ENCODE data around the gene FIGN.

FIGN gene

DNA sequence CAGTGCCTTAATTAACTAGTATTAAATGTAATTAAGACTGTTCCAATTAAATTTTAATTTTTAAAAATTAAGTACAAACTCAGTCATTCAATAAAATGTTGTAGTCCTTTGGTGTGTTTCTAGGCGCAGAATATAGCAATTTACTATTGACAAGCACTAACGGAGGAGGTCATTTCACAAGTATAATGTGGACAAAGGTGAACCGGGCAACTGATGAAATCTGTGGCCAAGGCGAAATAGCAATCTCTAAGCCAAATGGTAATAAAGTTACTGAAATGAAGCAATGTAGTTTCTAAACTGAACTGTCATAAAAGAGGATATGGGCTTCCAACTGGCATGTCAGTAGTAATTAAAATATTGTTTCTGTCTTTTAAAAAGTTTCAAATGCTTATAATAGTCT lies 27.5 kb downstream of the FIGN start:
- DNase-seq (ENCODE audit: low spot score), result no peak

DNA sequence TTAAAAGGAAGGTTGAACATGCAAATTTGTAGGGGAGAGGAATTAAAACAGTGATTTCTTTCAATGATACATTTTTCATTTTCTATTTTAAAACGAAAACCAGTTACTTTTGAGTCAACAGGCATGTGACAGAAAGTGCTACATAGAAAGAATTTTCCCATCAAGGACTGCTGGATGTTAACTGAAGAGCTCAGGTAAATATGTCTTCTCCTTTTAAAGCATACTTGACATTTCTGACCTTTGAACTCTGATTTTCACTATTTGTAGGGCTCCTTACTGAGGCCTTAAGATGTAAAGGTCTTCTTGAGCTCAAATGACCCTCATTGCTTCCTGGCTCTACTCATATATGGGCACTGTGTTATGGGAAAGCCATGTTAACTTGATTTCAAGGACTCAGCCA lies 32.4 kb downstream of the FIGN start:
- no peak for DNase-seq (ENCODE audit: low spot score)

DNA sequence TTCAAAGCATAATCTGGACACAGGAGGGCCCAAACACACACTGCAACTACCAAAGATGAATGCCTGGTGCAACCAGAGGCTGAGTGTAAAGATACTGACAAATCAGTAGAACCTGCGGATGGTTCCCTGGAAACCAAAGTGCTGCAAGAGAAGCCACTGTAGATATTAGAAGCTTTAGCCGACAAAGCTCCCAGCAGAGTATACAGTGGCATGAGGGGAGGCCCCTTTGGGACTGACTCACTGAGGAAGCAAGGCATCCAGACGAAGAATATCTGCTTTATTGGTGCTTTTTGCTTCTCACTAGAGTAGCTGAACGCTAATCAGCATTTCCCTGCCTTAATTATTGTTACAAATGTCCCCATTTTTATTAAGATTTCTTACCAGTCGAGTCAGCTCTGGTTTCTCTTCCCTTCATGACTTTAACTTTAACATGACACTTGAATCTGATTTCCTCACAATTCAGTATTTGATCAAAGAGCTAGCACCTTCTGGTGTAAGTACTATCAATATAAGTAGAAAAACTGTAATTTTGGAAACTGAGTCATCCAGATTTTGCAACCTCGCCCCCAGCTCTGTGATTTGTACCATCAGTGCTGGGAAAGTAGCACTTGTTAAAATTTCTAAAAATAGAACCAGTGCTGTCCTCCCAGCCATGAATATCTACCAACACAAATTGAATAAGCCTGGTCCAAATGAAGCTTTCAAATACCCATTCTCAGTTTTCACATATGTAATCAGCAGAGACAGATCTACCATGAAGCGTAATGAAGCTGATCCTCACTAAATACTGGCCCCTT lies 34.2 kb downstream of the FIGN start:
- no peak for DNase-seq (ENCODE audit: low spot score)

DNA sequence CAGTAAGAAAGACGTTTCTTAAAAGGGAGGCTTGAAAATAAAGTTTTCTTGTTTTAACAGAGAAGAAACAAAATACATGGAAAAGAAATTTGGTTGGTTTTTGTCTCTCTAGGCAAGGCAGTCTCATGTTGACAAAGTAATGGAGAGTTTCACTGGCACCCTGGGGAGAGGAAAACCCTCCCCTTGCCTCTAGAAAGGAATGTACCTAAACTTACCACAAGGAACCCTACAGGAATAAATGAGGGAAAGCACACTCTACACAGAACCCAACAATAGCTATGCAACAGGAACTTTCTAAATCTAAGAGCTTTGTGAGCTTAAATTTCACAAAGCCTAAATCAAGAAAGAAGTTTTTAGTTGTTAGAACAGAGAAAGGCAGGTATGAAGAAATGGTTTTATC lies 37.0 kb downstream of the FIGN start:
- DNase-seq (ENCODE audit: low spot score), result no peak

DNA sequence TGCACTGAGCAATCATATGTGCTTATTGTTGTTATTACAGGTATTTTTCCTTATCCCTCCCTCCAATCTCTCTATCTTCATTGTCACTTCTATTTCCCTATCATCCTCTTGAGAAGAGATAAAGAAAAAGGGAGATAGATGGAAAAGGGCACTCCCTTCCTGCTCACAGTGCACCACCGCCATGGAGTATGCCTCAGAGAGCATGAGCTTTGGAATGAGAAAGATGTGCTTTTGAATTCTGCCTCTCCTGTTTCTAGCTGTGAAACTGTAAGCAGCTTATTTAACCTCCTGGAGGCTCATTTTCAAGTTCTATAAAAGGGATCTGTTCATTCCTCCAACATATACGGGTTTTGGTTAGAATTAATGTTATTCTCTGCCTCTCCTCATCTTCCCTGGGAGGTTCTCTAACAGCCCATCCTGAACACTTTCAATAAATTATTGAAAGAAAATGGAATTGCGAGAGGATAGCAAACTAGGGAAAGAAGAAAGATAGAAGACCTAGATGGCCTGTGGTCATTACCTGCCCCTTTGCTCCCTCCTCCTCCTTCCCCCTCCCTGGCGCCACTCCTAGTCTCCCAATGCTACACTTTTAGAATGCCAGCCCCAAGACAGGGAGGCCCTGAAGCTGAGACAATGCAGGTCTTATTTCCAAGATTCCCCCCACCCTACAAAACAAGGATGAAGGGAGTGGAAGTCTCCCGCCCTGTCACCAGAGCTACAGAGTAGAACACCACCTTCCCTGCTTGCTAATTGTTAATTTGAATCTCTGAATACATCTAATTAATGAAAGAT lies 37.8 kb downstream of the FIGN start:
- DNase-seq (ENCODE audit: low spot score), result no peak

DNA sequence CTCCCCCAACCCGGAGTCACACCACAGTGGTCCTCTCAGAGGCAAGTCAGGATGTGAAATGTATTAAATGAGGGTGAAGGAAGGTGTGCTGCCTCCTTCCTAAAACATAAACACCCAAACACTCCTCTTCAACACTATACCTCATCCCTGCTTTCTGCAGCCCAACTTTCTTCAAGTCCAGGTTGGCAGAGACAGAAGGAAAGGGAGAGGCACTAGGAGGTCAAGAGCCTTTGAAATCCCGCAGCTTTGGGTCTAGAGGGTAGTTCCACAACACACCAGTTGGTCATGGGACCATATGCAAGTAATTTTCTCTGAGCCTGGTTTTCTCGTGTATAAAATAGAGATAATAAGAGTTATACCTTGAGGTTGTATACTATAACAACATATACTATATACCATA lies 38.4 kb downstream of the FIGN start:
- no peak for DNase-seq (ENCODE audit: low spot score)

DNA sequence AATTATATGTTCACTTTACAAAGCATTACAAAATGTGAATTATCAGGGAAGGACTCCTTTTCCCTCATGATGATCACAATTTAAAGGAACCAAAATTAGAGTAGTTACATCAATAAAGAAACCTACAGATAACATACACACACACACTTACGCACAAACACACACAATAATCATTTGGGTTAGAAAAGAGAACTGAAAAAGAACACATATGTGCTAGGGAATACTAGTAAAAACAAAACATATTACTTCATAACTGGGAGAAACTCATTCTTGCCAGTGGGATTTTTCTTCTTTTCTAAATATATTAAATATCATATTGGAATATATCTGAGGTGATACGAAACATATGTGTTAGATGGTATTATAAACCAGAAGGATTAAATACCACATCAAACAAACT lies 42.3 kb downstream of the FIGN start:
- DNase-seq (ENCODE audit: low spot score), result no peak

DNA sequence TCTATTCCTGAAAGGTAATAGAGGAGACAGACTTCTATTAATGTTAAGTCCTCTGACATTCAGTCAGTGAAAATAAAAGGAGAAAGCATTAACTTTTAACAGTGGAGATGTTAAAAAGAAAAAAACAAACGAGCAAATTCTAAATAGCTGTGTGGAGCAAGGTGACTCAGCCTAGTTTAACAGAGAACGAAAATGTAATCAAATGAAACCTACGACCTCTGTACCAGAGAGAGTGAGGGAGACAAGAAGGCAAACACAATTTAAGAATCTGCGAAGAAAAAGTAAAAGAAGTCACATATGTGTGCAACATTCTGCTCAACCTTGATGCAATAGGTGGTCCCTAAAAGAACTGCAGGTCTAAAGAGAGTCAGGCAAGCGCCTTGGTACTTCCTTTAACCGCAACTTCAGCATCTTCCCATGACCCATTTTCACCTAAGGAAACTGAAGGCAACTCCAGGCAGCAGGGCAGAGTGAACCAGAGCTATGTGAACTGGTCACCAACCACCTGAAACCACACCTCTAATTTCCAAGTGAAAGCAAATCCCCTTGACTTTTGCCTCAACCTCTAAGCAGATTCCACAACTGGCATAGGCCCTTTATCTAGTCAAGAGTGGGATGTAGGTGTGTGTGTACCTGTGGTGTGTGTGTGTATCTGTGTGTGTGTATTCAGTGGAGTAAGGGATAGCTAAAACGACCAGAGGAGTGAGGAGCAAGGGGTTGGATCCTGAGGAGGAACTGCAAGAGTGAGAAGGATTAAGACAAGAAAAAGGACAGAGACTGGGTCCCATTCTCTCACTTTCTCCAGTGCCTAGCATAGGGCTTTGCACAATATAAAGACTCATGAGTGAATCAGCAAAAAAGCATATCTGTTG lies 43.0 kb downstream of the FIGN start:
- no peak for DNase-seq (ENCODE audit: low spot score)

DNA sequence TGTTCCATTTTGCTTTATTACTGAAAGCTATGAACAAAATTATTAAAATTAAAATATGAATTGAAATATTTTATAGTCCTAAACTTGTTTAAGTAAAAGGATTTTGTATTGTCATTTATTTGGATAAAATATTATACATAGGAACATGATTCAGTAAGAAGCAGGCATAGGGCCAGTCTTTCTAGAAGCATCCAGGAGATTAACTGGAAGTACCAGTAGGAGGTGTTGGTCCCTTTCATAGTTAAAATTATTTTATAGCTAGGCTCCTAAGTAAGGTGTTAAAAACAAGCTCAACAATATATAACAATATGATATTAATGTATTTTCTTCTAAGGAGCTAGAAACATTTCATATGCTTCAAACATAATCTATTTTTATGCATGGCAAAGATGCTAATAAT lies 43.7 kb downstream of the FIGN start:
- DNase-seq (ENCODE audit: low spot score), result no peak

DNA sequence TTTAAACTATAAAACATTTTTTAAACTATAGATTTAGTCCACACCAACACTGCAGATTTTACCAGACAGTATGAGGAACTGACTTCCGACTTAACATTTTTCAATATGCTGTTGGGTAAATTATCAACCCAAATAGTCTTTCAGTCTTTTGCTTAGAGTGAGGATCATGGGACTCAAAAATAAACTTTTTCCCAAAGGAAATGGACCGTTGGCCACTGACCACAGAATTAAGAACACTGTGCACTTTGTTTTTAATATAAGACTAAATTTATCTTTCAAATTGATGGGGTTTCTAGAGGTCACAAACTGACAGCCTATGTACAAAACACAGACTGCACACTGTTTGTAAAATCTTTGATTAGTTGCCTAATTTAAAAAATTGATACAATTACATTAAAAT lies 44.9 kb downstream of the FIGN start:
- DNase-seq (ENCODE audit: low spot score), result no peak

DNA sequence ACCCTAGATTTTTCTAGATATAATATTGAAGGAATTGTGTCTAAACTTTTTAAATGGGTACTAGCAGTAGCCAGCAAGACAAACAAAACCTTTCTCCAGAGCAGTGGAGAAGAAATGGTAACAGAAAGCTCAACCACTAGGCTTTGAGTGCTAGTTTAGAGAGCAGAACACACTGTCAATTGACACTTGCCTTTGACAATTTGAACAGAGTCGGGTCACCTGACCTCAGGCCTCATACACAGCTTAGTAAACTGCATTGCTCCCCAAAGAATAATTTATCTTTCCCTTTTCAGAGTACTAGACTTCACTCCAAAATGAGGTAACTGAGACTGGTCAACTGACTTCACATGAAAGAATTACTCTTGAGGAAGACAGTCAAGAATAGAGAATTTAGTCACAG lies 48.6 kb downstream of the FIGN start:
- DNase-seq (ENCODE audit: low spot score), result no peak

DNA sequence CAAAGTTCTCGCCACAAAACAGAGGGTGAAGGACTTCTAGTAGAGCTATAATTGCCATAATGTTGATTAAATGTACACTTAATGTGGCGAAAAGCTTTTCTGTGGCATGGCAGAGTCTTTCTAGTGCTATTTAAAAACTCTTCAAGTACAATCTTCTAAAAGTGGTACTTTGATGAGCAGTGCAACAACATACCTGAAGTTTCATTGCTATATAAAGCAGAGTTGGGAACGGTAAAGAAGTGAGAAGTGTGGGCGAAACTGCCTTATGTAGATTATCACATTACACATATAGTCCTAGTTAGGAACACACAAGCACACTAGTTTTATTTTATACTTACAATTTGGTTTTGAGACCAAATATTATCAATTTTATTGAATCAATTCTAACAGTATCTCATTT lies 49.5 kb downstream of the FIGN start:
- no peak for DNase-seq (ENCODE audit: low spot score)

DNA sequence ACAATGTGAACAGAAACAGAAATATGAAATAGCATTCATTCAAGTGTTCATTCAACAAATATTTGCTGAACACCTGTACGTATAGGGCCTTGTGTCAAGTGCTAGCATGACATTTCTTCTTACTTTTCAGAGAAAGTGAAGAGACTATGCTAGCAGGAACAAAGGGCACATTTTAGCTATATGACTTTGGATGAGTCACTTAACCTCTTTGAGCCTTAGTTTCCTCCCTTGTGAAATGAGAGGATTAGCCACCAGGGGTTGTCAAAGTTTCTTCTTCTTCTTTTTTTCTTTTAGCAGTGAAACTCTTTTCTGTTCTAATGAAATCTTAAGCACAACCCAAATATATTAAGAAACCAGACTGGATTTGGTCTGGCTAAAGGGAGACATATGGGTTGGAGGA lies 53.1 kb downstream of the FIGN start:
- peak; percentile 39 for DNase-seq (ENCODE audit: low spot score)

DNA sequence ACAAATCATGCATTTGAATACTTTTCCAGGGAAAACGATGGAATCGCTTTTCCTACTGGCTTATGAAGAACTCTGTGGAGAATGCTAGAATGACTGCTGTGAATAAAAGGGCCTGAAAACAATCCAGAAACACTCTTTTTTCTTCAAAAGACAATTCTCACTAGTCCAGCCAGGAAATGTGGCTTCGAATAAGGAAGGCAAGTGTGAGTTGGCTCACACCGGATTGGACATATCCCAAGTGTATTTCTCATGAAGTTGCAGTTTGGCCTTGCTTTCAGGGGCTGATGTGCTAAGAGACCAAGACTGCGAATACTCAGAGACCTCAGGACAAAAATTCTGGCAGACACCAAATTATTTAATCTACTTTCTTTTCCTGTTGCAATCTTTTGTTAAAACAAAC lies 54.1 kb downstream of the FIGN start:
- DNase-seq (ENCODE audit: low spot score), result no peak

DNA sequence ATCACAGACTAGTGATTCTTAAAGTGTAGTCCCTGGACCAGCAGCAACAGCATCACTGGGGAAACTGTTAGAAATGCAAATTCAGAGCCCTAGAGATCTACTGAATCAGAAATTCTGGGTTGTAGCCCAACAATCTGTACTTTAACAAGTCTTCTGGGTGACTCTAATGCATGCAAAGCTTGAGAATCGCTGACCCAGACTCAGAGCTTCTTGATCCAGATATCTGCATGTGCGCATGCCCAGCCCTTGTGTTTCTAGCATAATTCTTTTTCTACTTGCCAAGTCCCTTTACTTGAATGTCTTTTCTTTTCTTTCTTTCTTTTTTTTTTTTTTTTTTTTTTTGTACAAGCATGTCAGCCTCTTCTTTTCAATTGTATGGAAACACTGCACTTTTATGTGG lies 60.4 kb downstream of the FIGN start:
- no peak for DNase-seq (ENCODE audit: low spot score)

DNA sequence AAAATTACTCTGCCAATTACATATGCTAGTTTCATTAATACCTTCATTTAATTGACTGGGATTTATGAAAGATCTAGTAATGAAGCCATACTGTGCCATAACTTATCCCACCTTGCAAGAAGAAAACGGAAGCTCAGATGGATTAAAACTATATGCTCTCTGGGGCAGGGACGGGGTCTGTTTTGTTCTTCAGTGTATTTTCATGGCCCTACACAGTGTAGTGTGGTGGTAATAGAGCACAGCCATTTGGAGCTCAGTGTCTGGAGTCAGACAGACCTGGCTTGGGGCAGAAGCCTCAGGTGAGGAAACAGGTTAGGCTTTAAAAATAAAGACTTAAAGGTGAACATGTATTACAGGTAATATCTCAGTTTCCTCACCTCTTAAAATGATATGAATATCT lies 62.3 kb downstream of the FIGN start:
- DNase-seq (ENCODE audit: low spot score), result no peak

DNA sequence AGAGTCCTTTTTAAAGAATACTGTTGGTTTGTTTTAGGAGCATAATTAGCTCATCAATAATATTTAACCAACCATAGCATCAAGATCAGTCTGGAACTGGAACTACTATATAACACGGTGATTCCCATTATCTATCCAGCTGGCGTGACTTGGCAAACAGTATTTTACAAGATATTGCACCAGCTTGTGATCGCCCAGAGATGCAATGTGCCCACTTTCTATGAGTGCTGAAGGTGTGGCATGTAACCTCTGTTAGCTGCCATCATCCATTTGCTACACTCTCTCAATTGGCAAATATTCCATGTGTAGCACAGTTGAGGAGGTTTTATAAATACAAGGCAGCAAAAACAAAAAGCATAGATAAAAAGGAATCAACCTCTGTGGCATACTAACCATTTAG lies 64.9 kb downstream of the FIGN start:
- no peak for DNase-seq (ENCODE audit: low spot score)

DNA sequence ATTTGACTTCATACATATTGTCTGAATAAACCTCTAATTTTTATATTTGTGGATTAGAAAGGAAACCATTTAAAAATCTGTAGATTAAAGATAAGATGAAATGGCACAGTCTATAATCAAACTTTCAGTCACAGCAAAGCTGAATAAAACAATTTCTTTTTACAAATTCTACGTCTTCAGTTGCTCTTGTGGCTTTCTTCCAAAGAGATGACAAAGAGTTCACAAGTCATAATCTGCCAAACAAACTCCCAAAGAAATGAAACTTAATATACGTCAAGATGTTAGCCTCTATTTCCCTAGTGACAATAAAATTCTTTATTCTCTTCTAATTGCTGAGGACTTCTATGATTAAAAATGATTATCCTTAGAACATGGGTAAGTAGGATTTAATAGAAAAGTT lies 66.3 kb downstream of the FIGN start:
- no peak for DNase-seq (ENCODE audit: low spot score)

DNA sequence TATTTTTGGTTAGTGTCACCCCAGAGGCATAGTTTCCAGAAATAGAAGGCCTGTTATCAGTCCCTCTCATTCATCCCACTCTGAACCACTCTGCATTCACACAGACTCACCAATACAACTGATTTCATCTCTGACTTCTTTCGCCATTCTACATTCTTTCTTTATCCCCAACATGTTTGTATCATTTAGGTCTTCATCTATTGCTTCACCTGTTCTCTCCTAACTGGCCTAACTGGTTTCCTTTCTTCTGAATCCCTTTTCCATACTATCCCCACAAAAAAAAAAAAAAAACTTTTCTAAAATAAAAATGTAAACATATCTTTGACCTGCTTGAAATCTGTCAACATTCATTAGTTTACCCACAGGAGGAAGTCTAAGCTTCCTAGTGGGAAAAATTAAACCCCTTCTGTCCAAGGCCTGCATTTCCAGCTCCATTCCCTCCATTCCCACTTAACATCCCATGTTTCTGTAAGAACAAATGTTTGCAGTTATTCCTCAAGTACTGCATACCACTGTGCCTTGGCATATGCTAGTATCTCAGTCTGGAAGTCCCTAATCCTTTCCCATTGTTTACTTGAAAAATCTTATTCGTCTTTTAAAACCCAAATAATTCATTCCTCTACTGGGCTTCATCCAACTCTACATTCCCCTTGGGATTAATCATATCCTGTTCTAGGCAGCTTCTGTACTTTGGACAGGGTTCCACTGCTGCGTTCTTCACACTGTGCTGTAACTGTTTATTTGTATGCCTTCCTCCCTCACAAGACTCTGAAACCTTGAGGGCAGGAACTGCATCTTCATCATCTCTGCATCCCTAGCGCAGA lies 68.5 kb downstream of the FIGN start:
- DNase-seq (ENCODE audit: low spot score), result peak; percentile 85

DNA sequence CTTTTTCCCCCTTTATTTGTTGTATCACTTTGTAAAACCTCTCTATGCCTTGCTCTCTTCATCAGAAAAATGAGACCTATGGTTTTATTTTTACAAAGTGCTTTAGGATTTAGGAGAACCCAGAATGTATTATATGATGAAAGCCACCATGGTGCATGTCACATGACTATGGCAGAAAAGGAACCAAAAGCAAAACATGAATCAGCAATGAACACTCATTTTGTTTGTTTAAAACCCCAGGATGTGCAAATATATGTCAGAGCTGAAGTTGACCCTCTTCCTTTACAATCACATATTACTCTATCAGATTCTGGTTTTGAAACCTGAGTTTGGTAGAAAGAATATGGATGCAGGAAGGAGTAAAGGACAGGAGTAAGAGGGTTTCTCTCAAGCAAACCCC lies 70.0 kb downstream of the FIGN start:
- DNase-seq (ENCODE audit: low spot score), result peak; percentile 8

DNA sequence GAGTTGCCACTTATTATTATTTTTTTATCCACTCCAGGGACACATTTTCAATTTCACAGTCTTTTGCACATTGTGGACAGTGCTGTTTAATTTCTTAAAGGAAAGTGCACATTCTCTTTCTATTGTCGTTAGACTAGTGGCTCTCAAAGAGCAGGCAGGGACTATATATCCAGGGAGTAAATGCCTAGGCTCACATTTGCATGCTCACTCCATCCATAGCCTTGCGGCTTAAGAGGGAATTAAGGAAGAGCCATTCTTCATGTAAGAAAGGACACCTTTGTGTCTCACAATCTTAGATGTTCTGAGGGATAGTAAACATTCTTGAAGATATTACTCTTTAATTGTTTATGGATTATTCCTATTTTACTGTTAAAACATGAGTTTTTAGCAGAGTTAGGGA lies 70.8 kb downstream of the FIGN start:
- no peak for DNase-seq (ENCODE audit: low spot score)

DNA sequence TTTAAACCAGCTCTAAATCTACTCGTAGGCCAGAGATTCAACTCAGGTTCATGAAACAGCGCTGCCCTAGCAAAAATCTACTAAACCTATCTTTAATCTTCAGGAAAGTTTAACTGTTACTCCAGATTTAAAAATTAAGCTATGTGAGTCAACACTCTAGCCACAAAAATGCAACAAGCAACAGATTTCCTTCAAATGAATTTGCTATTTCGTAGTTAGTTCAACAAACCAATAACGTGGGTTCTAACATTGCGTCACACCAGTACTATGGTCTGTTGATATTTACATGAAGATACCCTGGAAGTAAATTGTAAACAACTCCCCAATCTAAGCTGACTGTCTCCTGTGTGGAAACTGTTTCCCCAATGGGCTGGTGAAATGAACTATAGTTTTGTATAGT lies 71.2 kb downstream of the FIGN start:
- DNase-seq (ENCODE audit: low spot score), result no peak
